HepG2 (cell line): ENCODE data around the gene TLR2. TPM values are rescaled to one million over a fixed set of nuclear protein-coding genes. Genes with fewer than 3 reads are reported as not detected.

Experiments used
- ATAC-seq: fragments of 200-7000 bp; cut with Tn5 transposase; 3 replicates; pipeline ENCODE4 v1.9.1; 2020; ENCODE audit warnings: mild to moderate bottlenecking, moderate library complexity
- BruUV-seq: library from RNA; stranded (reverse); fragments of 400-500 nt; replicated peaks from 2 replicates; lab custom pipeline; 2021; lab: Mats Ljungman, UMichigan
- CTCF ChIA-PET: fragments of 300-600 bp; formaldehyde crosslinking; extraction: SDS; loops from one replicate; lab custom pipeline; 2021; ENCODE audit warnings: low total read pairs, inconsistent platforms, low intra/inter-chr PET ratio; lab: Yijun Ruan, JAX
- POLR2A ChIA-PET: fragments of 350-600 bp; sonication (Branson Sonifier 250); formaldehyde crosslinking; loops from one replicate; lab custom pipeline; 2020; ENCODE audit warnings: antibody characterized with exemption, inconsistent platforms; lab: Yijun Ruan, JAX
- DNase-seq: peaks from one replicate; pipeline ENCODE4 v3.0.0-alpha.2; 2015; ENCODE audit warnings: low spot score
- FAIRE-seq: peaks from 3 replicates; lab custom pipeline; 2011; peaks lifted over from hg19 to GRCh38; lab: Jason Lieb, UNC
- H2AFZ ChIP-seq: one replicate; pipeline ENCODE4 v1.6.1; 2011; ENCODE audit warnings: low read length, inconsistent platforms
- H3K27ac ChIP-seq: fragments of 300-600 bp; 3 replicates; pipeline ENCODE4 v1.8.0; 2011; ENCODE audit warnings: mixed run types, mild to moderate bottlenecking, mixed read lengths, low read length, inconsistent platforms; ENCODE audit not compliant: insufficient read depth; ENCODE audit errors: extremely low read length
- H3K27me3 ChIP-seq, 2 experiments: fragments of 200-600 bp in 1 of 2; 2 replicates in 1 of 2; 3 replicates in 1 of 2; pipeline versions ENCODE4 v1.6.0 to v1.8.0; 2011; ENCODE audit warnings: low read length in 2 of 2, mild to moderate bottlenecking in 2 of 2, moderate library complexity in 2 of 2, inconsistent platforms in 1 of 2; ENCODE audit not compliant: insufficient read depth in 2 of 2, control insufficient read depth in 1 of 2
- H3K36me3 ChIP-seq, 2 experiments: fragments of 200-600 bp in 1 of 2; replicated peaks in 1 of 2; 2 replicates in 1 of 2; 3 replicates in 1 of 2; pipeline versions ENCODE4 v1.5.1 to v1.8.0; 2011; ENCODE audit warnings: low read length in 2 of 2, inconsistent platforms in 1 of 2; ENCODE audit not compliant: insufficient read depth in 2 of 2, control insufficient read depth in 1 of 2
- H3K4me1 ChIP-seq: 2 replicates; pipeline ENCODE4 v1.5.1; 2012; ENCODE audit warnings: low read length, inconsistent platforms; ENCODE audit not compliant: insufficient read depth
- H3K4me2 ChIP-seq: 2 replicates; pipeline ENCODE4 v1.6.0; 2011; ENCODE audit warnings: low read depth, low read length, inconsistent platforms
- H3K4me3 ChIP-seq, 3 experiments: fragments of 200-600 bp in 1 of 3; sonication (generic), shearing (Covaris generic) in 1 of 3; replicated peaks in 1 of 3; 2 replicates each; pipeline ENCODE4 v1.5.1; 2011 to 2016; ENCODE audit warnings: low read length in 3 of 3, inconsistent platforms in 2 of 3, low read depth in 2 of 3, mild to moderate bottlenecking in 2 of 3, control low read depth in 1 of 3, mixed read lengths in 1 of 3; ENCODE audit not compliant: insufficient read depth in 1 of 3
- H3K79me2 ChIP-seq: one replicate; pipeline ENCODE4 v1.6.1; 2011; ENCODE audit warnings: low read length, inconsistent platforms; ENCODE audit not compliant: insufficient read depth
- H3K9ac ChIP-seq: 2 replicates; pipeline ENCODE4 v1.6.0; 2011; ENCODE audit warnings: mild to moderate bottlenecking, low read depth, low read length, inconsistent platforms; ENCODE audit not compliant: insufficient read depth
- H3K9me3 ChIP-seq: 2 replicates; pipeline ENCODE4 v1.5.1; 2012; ENCODE audit warnings: mild to moderate bottlenecking, low read length
- H4K20me1 ChIP-seq: 2 replicates; pipeline ENCODE4 v1.6.0; 2011; ENCODE audit warnings: inconsistent platforms, mild to moderate bottlenecking, low read length, moderate library complexity; ENCODE audit not compliant: insufficient read depth
- ARID3A ChIP-seq: IDR thresholded peaks from 2 replicates; pipeline ENCODE4 v1.6.1; 2012; ENCODE audit warnings: low read depth, low read length, improper control_type of control experiment
- CTCF ChIP-seq: sonication (generic); formaldehyde crosslinking; IDR thresholded peaks from 2 replicates; pipeline ENCODE4 v1.5.0; 2020; ENCODE audit warnings: mild to moderate bottlenecking, missing genetic modification reagents, moderate library complexity
- NFIB ChIP-seq: sonication (generic); formaldehyde crosslinking; IDR thresholded peaks from 2 replicates; pipeline ENCODE4 v1.9.0; 2021; ENCODE audit warnings: missing genetic modification reagents, mild to moderate bottlenecking, borderline replicate concordance
- RAD21 ChIP-seq: fragments of 450-650 bp; formaldehyde crosslinking; IDR thresholded peaks from 2 replicates; pipeline ENCODE4 v1.5.0; 2020; ENCODE audit warnings: mild to moderate bottlenecking
- SMC3 ChIP-seq: IDR thresholded peaks from 2 replicates; pipeline ENCODE4 v1.6.1; 2011; ENCODE audit warnings: low read length, improper control_type of control experiment
- STAG1 ChIP-seq: sonication (generic); formaldehyde crosslinking; IDR thresholded peaks from 2 replicates; pipeline ENCODE4 v1.4.0; 2020; ENCODE audit warnings: missing genetic modification reagents
- TEAD3 ChIP-seq: optimal IDR thresholded peaks from 2 replicates; pipeline ENCODE3; 2016; ENCODE audit warnings: borderline replicate concordance
- ZBTB46 ChIP-seq: sonication (generic); formaldehyde crosslinking; IDR thresholded peaks from 2 replicates; pipeline ENCODE4 v1.4.0; 2020; ENCODE audit warnings: mild to moderate bottlenecking, missing genetic modification reagents, borderline replicate concordance
- WGBS: methylation state at CpG from one replicate; pipeline ENCODE4 v1.1.6; 2017; ENCODE audit warnings: low lambda C conversion rate; 5-methylcytosine and 5-hydroxymethylcytosine counted together
- in situ Hi-C: cut with HindIII; loops from 2 replicates; pipeline ENCODE4 v1.10.0; 2017; ENCODE audit warnings: low pct_unique_long_range_greater_than_20kb; ENCODE audit not compliant: extremely low pct_ligation_motif_present
- intact Hi-C: fragments of 100-400 bp; cut with micrococcal nuclease; formaldehyde crosslinking; loops from one replicate; pipeline ENCODE4 v1.10.0; 2022; ENCODE audit not compliant: unreplicated experiment
- polyA plus RNA-seq, 8 experiments: library from polyadenylated mRNA; depleted of rRNA in 3 of 8; stranded (reverse) in 7 of 8; unstranded in 1 of 8; fragments of >200 nt; fragmentation: Illumina TruSeq in 4 of 8; extraction: Trizol in 4 of 8; gene quantifications; 2 replicates each; pipeline versions ENCODE4 v1.2.1 to v1.2.3, GENCODE V29; 2011 to 2016; ENCODE audit warnings: low read depth in 4 of 8, missing spikeins in 1 of 8, mixed read lengths in 1 of 8; ENCODE audit not compliant: insufficient read depth in 1 of 8
- total RNA-seq, 5 experiments: library from RNA; depleted of rRNA; stranded (reverse); fragments of >200 nt; fragmentation: Illumina TruSeq; extraction: Trizol; gene quantifications; 2 replicates each; pipeline ENCODE4 v1.2.3, GENCODE V29; 2016; ENCODE audit warnings: low read depth in 1 of 5

The TLR2 gene
- total and polyA plus RNA-seq, 2 of the 13 experiments (the other 11 are each of a cell fraction or from before 2014, with no cell fraction given) = 0.63 to 0.73 TPM

- Histone ChIP-seq H3K4me1 (peaks cover 9% of the 10 kb centered on the region), H3K4me3 (no peak overlapping the region), H3K79me2 (no peaks in the 10 kb centered on the region), H3K9me3 (no peaks in the 10 kb centered on the region), H2AFZ (no peak overlapping the region), H3K36me3 (peaks cover 3 to 11% of the 10 kb centered on the region in 2 experiments; a peak in 2 of 5 replicates), H3K27me3 (no peaks in the 10 kb centered on the region), H3K27ac (no peak overlapping the region), H4K20me1 (no peaks in the 10 kb centered on the region), H3K4me2 (no peak overlapping the region), H3K9ac (no peak overlapping the region)
- peak; percentile 9 for DNase-seq
- no peak for FAIRE-seq
- ChIA-PET CTCF (no interaction called here), POLR2A (no interaction called here)
- TF ChIP-seq STAG1 (peak; percentile 34), ARID3A (peak; percentile 61; the same call in 1 of the 2 replicates), SMC3 (0 out of 2 replicates have a peak, but pooled peaks have one; percentile 16), NFIB (CRISPR knock-in tag) (no peak), TEAD3 (CRISPR knock-in tag) (peak; percentile 32), ZBTB46 (CRISPR knock-in tag) (no peak), CTCF (CRISPR knock-in tag) (peak; percentile 62), RAD21 (CRISPR knock-in tag) (peak; percentile 16; the same call in 1 of the 2 replicates)
- ATAC-seq = peak; percentile 56; the same call in 2 of the 3 replicates
- in situ Hi-C loops = no loop called here
- intact Hi-C loops = loop anchor here (1.0 kb wide), 1 partner anchor 115 kb away; no protein-coding TSS in a partner anchor
- 87% methylated on average over 3 of the region's 3 CpGs for WGBS
- BruUV-seq = no TSS peak
These were observed 49.2 kb upstream of the TLR2 start for GRCh38 chr4:153634738-153635353.
